HepG2 (cell line): ENCODE data around the gene AARSD1. TPM values are rescaled to one million over a fixed set of nuclear protein-coding genes. Genes with fewer than 3 reads are reported as not detected.

Source experiments
- FOXA3 ChIP-seq: IDR thresholded peaks from 2 replicates; pipeline ENCODE4 v1.6.1; 2016; ENCODE audit warnings: missing genetic modification reagents, missing compliant biosample characterization
- GFI1 ChIP-seq: sonication (generic); formaldehyde crosslinking; IDR thresholded peaks from 2 replicates; pipeline ENCODE4 v1.5.0; 2020; ENCODE audit warnings: missing genetic modification reagents, mild to moderate bottlenecking, borderline replicate concordance
- HMG20A ChIP-seq: IDR thresholded peaks from 2 replicates; pipeline ENCODE4 v1.6.1; 2016; ENCODE audit warnings: borderline replicate concordance
- KMT2A ChIP-seq: sonication (generic); formaldehyde crosslinking; IDR thresholded peaks from 2 replicates; pipeline ENCODE4 v1.4.0; 2020; ENCODE audit warnings: missing genetic modification reagents
- MBNL3 ChIP-seq: fragments of 250-450 bp; sonication (Bioruptor Pico); conservative IDR thresholded peaks from 2 replicates; pipeline ENCODE4 v1.8.0; 2022; ENCODE audit warnings: mild to moderate bottlenecking, inconsistent platforms
- MEF2D ChIP-seq: sonication (generic); formaldehyde crosslinking; IDR thresholded peaks from 2 replicates; pipeline ENCODE4 v1.5.1; 2020; ENCODE audit warnings: mild to moderate bottlenecking, missing genetic modification reagents
- NAIF1 ChIP-seq: sonication (generic); formaldehyde crosslinking; IDR thresholded peaks from 2 replicates; pipeline ENCODE4 v1.5.0; 2020; ENCODE audit warnings: mild to moderate bottlenecking, missing genetic modification reagents, borderline replicate concordance
- NCOA2 ChIP-seq: sonication (generic); formaldehyde crosslinking; IDR thresholded peaks from 2 replicates; pipeline ENCODE4 v1.8.0; 2022; ENCODE audit warnings: inconsistent platforms
- POGK ChIP-seq: sonication (generic); formaldehyde crosslinking; conservative IDR thresholded peaks from 2 replicates; pipeline ENCODE4 v1.8.0; 2022; ENCODE audit warnings: mild to moderate bottlenecking, moderate library complexity, missing genetic modification reagents
- RERE ChIP-seq: IDR thresholded peaks from 2 replicates; pipeline ENCODE4 v1.6.1; 2016; ENCODE audit warnings: low read depth, missing genetic modification reagents, missing compliant biosample characterization
- THRA ChIP-seq: sonication (generic); formaldehyde crosslinking; IDR thresholded peaks from 2 replicates; pipeline ENCODE4 v1.4.0; 2020; ENCODE audit warnings: missing genetic modification reagents, borderline replicate concordance
- TRAFD1 ChIP-seq: sonication (generic); formaldehyde crosslinking; IDR thresholded peaks from 2 replicates; pipeline ENCODE4 v1.5.1; 2020; ENCODE audit warnings: missing genetic modification reagents, mild to moderate bottlenecking, borderline replicate concordance
- U2AF2 ChIP-seq: fragments of 200-400 bp; formaldehyde crosslinking; IDR thresholded peaks from 2 replicates; pipeline ENCODE4 v1.6.1; 2017; ENCODE audit warnings: low read depth, mild to moderate bottlenecking, low read length
- ZFX ChIP-seq: sonication (generic); formaldehyde crosslinking; IDR thresholded peaks from 2 replicates; pipeline ENCODE4 v1.4.0; 2020; ENCODE audit warnings: mild to moderate bottlenecking, low read depth, missing genetic modification reagents, moderate library complexity
- ZNF615 ChIP-seq: sonication (generic); formaldehyde crosslinking; IDR thresholded peaks from 2 replicates; pipeline ENCODE4 v1.5.0; 2020; ENCODE audit warnings: mild to moderate bottlenecking, missing genetic modification reagents, borderline replicate concordance
- ZNF709 ChIP-seq: sonication (generic); formaldehyde crosslinking; IDR thresholded peaks from 2 replicates; pipeline ENCODE4 v1.5.0; 2020; ENCODE audit warnings: mild to moderate bottlenecking, missing genetic modification reagents
- ZNF713 ChIP-seq: sonication (generic); formaldehyde crosslinking; IDR thresholded peaks from 2 replicates; pipeline ENCODE4 v1.4.0; 2020; ENCODE audit warnings: mild to moderate bottlenecking, missing genetic modification reagents
- ZNF768 ChIP-seq: sonication (generic); formaldehyde crosslinking; IDR thresholded peaks from 2 replicates; pipeline ENCODE4 v1.4.0; 2020; ENCODE audit warnings: missing genetic modification reagents
- ZNF776 ChIP-seq: sonication (generic); formaldehyde crosslinking; IDR thresholded peaks from 2 replicates; pipeline ENCODE4 v1.4.0; 2020; ENCODE audit warnings: mild to moderate bottlenecking, missing genetic modification reagents
- ZSCAN9 ChIP-seq: IDR thresholded peaks from 2 replicates; pipeline ENCODE4 v1.6.1; 2016; ENCODE audit warnings: borderline replicate concordance
- polyA plus RNA-seq, 8 experiments: library from polyadenylated mRNA; depleted of rRNA in 3 of 8; stranded (reverse) in 7 of 8; unstranded in 1 of 8; fragments of >200 nt; fragmentation: Illumina TruSeq in 4 of 8; extraction: Trizol in 4 of 8; gene quantifications; 2 replicates each; pipeline versions ENCODE4 v1.2.1 to v1.2.3, GENCODE V29; 2011 to 2016; ENCODE audit warnings: low read depth in 4 of 8, missing spikeins in 1 of 8, mixed read lengths in 1 of 8; ENCODE audit not compliant: insufficient read depth in 1 of 8
- total RNA-seq, 5 experiments: library from RNA; depleted of rRNA; stranded (reverse); fragments of >200 nt; fragmentation: Illumina TruSeq; extraction: Trizol; gene quantifications; 2 replicates each; pipeline ENCODE4 v1.2.3, GENCODE V29; 2016; ENCODE audit warnings: low read depth in 1 of 5

AARSD1 gene
- total and polyA plus RNA-seq, 2 of the 13 experiments (the other 11 are each of a cell fraction or from before 2014, with no cell fraction given), result 24.7 to 29.3 TPM

GRCh38 chr17:42918902-42919521, 45.2 kb downstream of the AARSD1 start (continued):
- no peak for TF ChIP-seq ZNF768 (CRISPR knock-in tag)
- TF ChIP-seq GFI1 (CRISPR knock-in tag), result peak; percentile 63
- TF ChIP-seq ZFX (CRISPR knock-in tag), result no peak
- TF ChIP-seq FOXA3, result peak; percentile 99
- no peak for TF ChIP-seq ZNF709 (CRISPR knock-in tag)
- no peak for TF ChIP-seq ZNF776 (CRISPR knock-in tag)
- TF ChIP-seq RERE (CRISPR knock-in tag), result peak; percentile 66; the same call in 1 of the 2 replicates
- 0 out of 2 replicates have a peak, but pooled peaks have one; percentile 71 for TF ChIP-seq ZNF713 (CRISPR knock-in tag)
- TF ChIP-seq NCOA2 (CRISPR knock-in tag), result peak; percentile 50; the same call in 1 of the 2 replicates
- TF ChIP-seq MBNL3 (CRISPR knock-in tag), result no peak
- TF ChIP-seq ZNF615, result no peak
- TF ChIP-seq KMT2A (CRISPR knock-in tag), result 0 out of 2 replicates have a peak, but pooled peaks have one; percentile 36
- no peak for TF ChIP-seq NAIF1 (CRISPR knock-in tag)
- no peak for TF ChIP-seq U2AF2
- 0 out of 2 replicates have a peak, but pooled peaks have one; percentile 19 for TF ChIP-seq POGK (CRISPR knock-in tag)
- peak; percentile 22; the same call in 1 of the 2 replicates for TF ChIP-seq MEF2D (CRISPR knock-in tag)
- peak; percentile 61; the same call in 1 of the 2 replicates for TF ChIP-seq HMG20A (CRISPR knock-in tag)
- TF ChIP-seq ZSCAN9, result 0 out of 2 replicates have a peak, but pooled peaks have one; percentile 4
- TF ChIP-seq TRAFD1 (CRISPR knock-in tag), result no peak
- TF ChIP-seq THRA (CRISPR knock-in tag), result peak; percentile 82
